Stomach (tissue), 9 donors: ENCODE data around the gene IL1B. TPM values are rescaled to one million over a fixed set of nuclear protein-coding genes. Genes with fewer than 3 reads are reported as not detected.
A peak's percentile ranks its signal among the peaks of the same experiment; 100 is the strongest.

Experiments
- DNase-seq, 2 donors: peaks; one replicate each; pipeline versions ENCODE4 v3.0.0 to v3.0.0-alpha.2; 2013 to 2019
- H3K27ac ChIP-seq, 5 donors: fragments of 200-600 bp in 4 of 5; sonication (generic) in 4 of 5; one replicate each; pipeline ENCODE4 v1.5.1; 2013 to 2019; ENCODE audit warnings: mild to moderate bottlenecking in 1 of 5, moderate library complexity in 1 of 5
- H3K27me3 ChIP-seq, 3 donors: fragments of 200-600 bp; sonication (generic); one replicate each; pipeline ENCODE4 v1.5.1; 2017 to 2019; ENCODE audit warnings: mixed run types in 1 of 3
- H3K36me3 ChIP-seq, 4 donors: fragments of 200-600 bp; sonication (generic); 1 replicate in 3 of 4; 2 replicates in 1 of 4; pipeline ENCODE4 v1.5.1; 2016 to 2019
- H3K4me1 ChIP-seq, 4 donors: fragments of 200-600 bp; sonication (generic); one replicate each; pipeline ENCODE4 v1.5.1; 2016 to 2019
- H3K4me3 ChIP-seq, 4 donors: fragments of 200-600 bp; sonication (generic) in 3 of 4; one replicate each; pipeline ENCODE4 v1.5.1; 2016 to 2019; ENCODE audit warnings: mild to moderate bottlenecking in 1 of 4
- H3K9me3 ChIP-seq, 4 donors: fragments of 200-600 bp; sonication (generic); one replicate each; pipeline ENCODE4 v1.5.1; 2016 to 2019
- CTCF ChIP-seq, 7 experiments: fragments of 450-650 bp in 4 of 7; fragments of 200-600 bp in 3 of 7; sonication (generic) in 3 of 7; IDR thresholded peaks; one replicate each; pipeline ENCODE4 v1.5.1; 2016 to 2019; ENCODE audit warnings: antibody characterized with exemption in 7 of 7, control low read depth in 2 of 7, mild to moderate bottlenecking in 1 of 7
- EP300 ChIP-seq: sonication (generic); formaldehyde crosslinking; IDR thresholded peaks from one replicate; pipeline ENCODE4 v1.6.1; 2017; ENCODE audit warnings: antibody characterized with exemption
- POLR2A ChIP-seq, 4 donors: fragments of 450-650 bp; IDR thresholded peaks; one replicate each; pipeline ENCODE4 v1.6.1; 2016; ENCODE audit warnings: antibody characterized with exemption in 4 of 4, control low read depth in 2 of 4, mild to moderate bottlenecking in 1 of 4, moderate library complexity in 1 of 4
- POLR2AphosphoS5 ChIP-seq, 3 donors: sonication (generic); formaldehyde crosslinking; IDR thresholded peaks; one replicate each; pipeline ENCODE4 v1.6.1; 2016; ENCODE audit warnings: antibody characterized with exemption in 3 of 3
- WGBS, 5 donors: extraction: QIAGEN DNeasy Blood & Tissue Kit in 3 of 5; methylation state at CpG; one replicate each; pipeline versions ENCODE4 v1.1.5 to v1.1.7; 2013 to 2018; 5-methylcytosine and 5-hydroxymethylcytosine counted together
- intact Hi-C: fragments of 100-400 bp; cut with DNase I; formaldehyde crosslinking; loops from one replicate; pipeline ENCODE4 v1.15.1; 2023; ENCODE audit warnings: low total_unique reads
- polyA plus RNA-seq, 3 donors: library from polyadenylated mRNA; stranded (reverse); fragments of 200-250 nt; gene quantifications; one replicate each; pipeline ENCODE4 v1.2.3, GENCODE V29; 2013
- total RNA-seq, 5 donors: library from RNA; depleted of rRNA; stranded (reverse); fragments of >200 nt; gene quantifications; one replicate each; pipeline versions ENCODE4 v1.1.0 to v1.2.3, GENCODE V29; 2014 to 2016
- donor health status: healthy with polysubstance abuse.
- donor health status: Bipolar disorder and iron deficiency.
- donor health status: healthy.

The IL1B gene
- total and polyA plus RNA-seq, 8 donors = 1.2 to 64.9 (median 14.4) TPM

- Histone ChIP-seq H3K4me3 (no peak overlapping the region), H3K27me3 (no peaks in the 10 kb centered on the region), H3K27ac (peak overlapping the region in 2 of 5 donors; percentile 9 to 49), H3K36me3 (no peaks in the 10 kb centered on the region), H3K9me3 (peaks cover 0 to 7% (median 0%) of the 10 kb centered on the region in 4 donors), H3K4me1 (peaks cover 0 to 28% (median 12%) of the 10 kb centered on the region in 4 donors)
- TF ChIP-seq POLR2AphosphoS5 (IDR thresholded peaks at IDR 0.05) = peak; percentile 16 to 50 (median 17)
- TF ChIP-seq POLR2A (IDR thresholded peaks at IDR 0.05) = no peak
- no peak for TF ChIP-seq CTCF (IDR thresholded peaks at IDR 0.05)
- 46 to 55% (median 48%) methylated on average over 7 of the region's 7 CpGs for WGBS, 5 donors
- peak in 1 of 2 donors; percentile 67 for DNase-seq
- intact Hi-C loops = no loop called here
Observed at GRCh38 chr2:112811841-112812306, 24.7 kb downstream of the IL1B start.

GRCh38 chr2:112811276-112811831 lies 25.2 kb downstream of the IL1B start:
- Histone ChIP-seq H3K27me3 (no peaks in the 10 kb centered on the region), H3K36me3 (no peaks in the 10 kb centered on the region), H3K4me3 (no peak overlapping the region), H3K9me3 (peaks cover 0 to 7% (median 0%) of the 10 kb centered on the region in 4 donors), H3K27ac (peak overlapping the region in 2 of 5 donors; percentile 9 to 49), H3K4me1 (peaks cover 0 to 28% (median 12%) of the 10 kb centered on the region in 4 donors)
- TF ChIP-seq CTCF (IDR thresholded peaks at IDR 0.05) (no peak), POLR2AphosphoS5 (IDR thresholded peaks at IDR 0.05) (no peak), EP300 (no peak), POLR2A (IDR thresholded peaks at IDR 0.05) (no peak)
- no peak for DNase-seq
- 63 to 91% (median 82%) methylated on average over 3 of the region's 3 CpGs for WGBS, 5 donors
- intact Hi-C loops = no loop called here

GRCh38 chr2:112809112-112809511 lies 27.5 kb downstream of the IL1B start:
- TF ChIP-seq CTCF (IDR thresholded peaks at IDR 0.05) (no peak), POLR2A (IDR thresholded peaks at IDR 0.05) (no peak), EP300 (no peak), POLR2AphosphoS5 (IDR thresholded peaks at IDR 0.05) (no peak)
- Histone ChIP-seq H3K4me1 (peaks cover 0 to 28% (median 12%) of the 10 kb centered on the region in 4 donors), H3K27ac (no peak overlapping the region), H3K36me3 (no peaks in the 10 kb centered on the region), H3K27me3 (no peaks in the 10 kb centered on the region), H3K9me3 (peaks cover 0 to 7% (median 0%) of the 10 kb centered on the region in 4 donors), H3K4me3 (no peak overlapping the region)
- no peak for DNase-seq
- intact Hi-C loops = no loop called here

- Histone ChIP-seq H3K4me3 (no peak overlapping the region), H3K4me1 (peaks cover 0 to 12% (median 4%) of the 10 kb centered on the region in 4 donors), H3K27ac (no peak overlapping the region), H3K27me3 (no peaks in the 10 kb centered on the region), H3K9me3 (peaks cover 0 to 7% (median 0%) of the 10 kb centered on the region in 4 donors), H3K36me3 (no peaks in the 10 kb centered on the region)
- TF ChIP-seq POLR2AphosphoS5 (IDR thresholded peaks at IDR 0.05) = no peak
- TF ChIP-seq POLR2A (IDR thresholded peaks at IDR 0.05) = no peak
- TF ChIP-seq CTCF (IDR thresholded peaks at IDR 0.05) = no peak
- no peak for TF ChIP-seq EP300
- no peak for DNase-seq
- WGBS, 5 donors = 97 to 100% (median 98%) methylated on average over 3 of the region's 3 CpGs
- intact Hi-C loops = no loop called here
Observed at GRCh38 chr2:112807233-112807807, 29.3 kb downstream of the IL1B start.
